ENCODE data around the gene ZSWIM4.
"Not testable (repeated sequence)": the region's sequence is repeated elsewhere in the genome, so short reads cannot be mapped to it uniquely, and the experiment has no call there.

Gene ZSWIM4

DNA sequence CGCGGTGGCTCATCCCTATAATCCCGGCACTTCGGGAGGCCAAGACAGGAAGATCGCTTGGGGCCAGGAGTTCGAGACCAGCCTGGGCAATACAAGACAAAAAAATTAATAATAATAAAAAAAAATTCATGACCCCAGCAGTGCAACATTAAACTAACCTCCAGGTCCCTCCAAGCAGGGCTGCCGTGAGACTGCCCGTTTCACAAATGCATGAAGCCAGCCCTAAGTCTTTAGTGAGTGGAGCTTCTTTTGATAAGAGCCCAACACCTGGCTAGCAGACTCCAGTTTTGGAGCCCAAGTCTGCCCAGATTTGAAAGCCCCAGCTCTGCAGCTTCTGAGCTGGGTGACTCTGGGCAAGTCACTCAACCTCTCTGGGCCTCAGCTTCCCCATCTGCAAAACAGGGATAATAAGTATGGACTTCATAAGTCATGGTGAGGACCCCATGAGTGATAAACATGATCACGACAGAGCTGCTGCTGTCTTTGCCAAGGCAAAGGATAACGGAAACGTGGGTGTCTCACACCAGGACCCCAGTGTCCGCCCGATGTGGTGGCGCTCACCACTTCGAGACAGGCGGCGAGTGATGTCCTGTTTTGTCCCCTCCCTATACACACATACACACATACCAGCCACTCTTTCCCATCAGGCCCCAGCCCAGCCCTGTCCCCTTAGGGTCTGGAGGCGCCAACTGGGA lies 43.3 kb downstream of the ZSWIM4 start:
- DNase-seq = no peak

DNA sequence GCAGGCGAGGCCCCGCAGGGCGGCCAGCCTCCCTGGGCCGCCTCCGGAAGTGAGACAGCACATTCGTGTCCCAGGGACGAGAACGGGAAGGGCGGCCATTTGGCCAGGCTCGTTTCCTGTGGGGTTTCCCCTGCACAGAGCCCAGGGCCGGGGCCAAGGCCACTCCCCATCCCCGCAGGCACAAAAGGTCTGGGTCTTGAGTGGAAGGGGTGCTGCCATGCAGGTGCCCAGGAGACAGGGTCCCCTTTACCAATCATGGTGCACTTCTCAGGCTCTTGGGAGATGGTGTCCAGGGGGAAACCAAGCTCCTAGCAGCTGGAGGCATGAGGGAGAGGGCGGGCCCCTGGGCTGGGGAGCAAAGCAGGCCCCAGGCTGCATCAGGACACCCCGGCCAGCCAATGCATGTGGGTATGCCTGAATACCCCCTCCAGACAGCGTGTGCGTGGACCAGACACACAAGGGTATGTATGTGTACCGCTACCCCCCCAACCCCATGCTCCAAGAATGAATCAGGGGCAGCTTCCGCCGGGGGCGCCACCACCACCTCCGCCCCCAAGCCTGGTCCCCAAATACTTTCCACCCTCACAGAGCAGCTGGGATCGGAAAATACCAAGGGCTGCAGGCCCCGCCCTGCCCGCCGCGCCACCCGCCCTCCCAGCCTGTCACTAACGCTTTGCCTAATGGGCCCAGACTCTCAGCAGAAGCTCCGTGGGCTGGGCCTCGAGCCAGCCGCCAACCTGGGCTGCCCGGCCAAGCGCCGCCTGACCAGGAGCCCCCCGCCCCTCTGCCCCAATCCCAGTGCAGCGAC lies 44.1 kb downstream of the ZSWIM4 start:
- peak; percentile 90 for DNase-seq

DNA sequence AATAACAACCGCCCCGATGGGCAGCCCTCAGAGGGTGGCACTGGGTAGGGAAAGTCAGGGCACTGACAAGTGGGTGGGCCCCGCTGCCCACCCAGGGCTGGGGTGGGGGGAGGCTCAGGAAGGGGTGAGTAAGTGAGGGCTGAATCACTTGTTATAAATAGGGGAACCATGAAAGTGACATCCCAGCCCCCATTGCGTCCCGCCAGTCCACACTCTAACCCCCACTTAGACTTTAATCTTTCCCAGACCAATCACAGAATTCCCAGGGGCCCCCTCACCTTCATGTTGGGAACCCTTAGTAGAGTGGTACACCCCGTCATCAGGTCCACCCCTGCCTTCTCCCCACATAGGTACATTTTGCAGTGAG lies 44.7 kb downstream of the ZSWIM4 start:
- no peak for DNase-seq

DNA sequence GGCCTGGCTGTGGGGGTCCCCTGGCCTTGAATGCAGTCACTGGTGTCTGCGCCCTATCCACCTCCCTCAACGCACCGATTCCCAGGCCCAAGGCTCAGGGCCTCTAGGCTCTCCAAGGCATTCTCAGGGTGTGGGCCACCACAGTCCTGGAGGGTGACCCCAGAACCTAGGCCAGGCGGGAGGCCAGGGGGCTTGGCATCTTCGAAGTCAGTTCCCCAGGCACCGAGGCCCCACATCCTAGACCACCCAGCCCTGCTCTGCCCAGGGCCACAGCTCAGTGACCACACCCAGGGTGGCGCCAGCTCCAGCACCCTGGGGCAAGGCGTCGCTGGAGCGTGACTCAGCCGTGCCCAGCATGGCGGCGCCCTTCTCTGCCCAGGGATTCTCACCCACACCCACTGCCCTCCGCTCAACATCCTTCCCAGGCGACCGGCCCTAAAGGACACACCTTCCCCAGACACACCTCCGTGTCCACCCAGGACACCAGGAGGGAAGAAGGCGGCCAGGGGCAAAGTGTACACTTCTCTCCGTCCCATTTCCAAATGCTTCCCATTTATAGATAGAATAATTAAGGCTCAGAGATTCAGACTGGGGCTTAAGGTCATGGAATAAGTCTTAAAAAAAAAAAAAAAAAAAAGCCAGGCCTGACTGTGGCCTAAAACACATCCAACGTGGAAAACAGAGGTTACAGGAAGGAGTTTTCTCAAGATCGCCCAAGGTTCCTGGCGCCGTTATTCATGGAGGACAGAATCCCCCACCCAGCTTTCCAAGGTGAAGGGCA lies 45.3 kb downstream of the ZSWIM4 start:
- DNase-seq = peak; percentile 79

DNA sequence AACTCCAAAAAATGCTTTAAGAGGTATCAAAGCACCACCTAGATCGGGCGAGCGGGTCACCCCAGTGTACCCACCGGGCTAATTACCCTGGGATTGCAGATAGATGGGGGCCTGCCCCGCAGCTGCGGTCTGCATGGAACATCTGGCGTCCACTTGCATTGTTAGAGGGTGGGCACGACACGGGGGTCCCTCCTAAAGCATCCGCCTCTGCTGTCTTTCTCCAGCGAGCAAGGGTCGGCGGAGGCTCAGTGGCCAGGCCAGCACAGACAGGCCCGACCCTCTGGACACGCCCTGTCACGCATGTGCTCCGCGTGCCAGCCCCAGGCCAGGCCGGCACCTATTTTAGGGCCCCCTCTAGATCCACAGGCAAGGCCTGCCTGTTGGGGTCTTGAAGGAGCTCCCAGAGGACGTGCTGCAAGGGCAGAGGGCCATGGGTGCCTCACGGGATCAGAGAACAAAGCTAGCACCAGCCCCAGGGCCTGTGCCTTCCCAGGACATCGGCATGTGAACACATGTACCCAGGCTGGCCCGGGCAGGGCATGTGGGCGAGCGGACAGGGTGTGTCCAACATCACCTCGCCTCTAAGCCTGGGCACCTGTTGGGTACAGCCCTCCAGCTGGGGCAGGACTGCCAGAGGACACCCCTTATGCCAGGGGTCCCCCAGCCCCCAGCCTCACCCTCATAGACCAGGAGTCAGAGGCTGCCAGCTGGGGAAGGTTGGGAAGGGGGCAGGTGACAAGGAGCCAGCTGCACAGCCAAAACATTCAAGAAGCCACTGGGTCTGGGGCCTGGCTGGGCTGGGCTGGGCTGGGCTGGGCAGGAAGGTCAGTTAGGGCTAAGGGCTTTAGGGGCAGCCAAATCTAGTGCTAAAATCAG lies 46.1 kb downstream of the ZSWIM4 start:
- DNase-seq = peak; percentile 75

DNA sequence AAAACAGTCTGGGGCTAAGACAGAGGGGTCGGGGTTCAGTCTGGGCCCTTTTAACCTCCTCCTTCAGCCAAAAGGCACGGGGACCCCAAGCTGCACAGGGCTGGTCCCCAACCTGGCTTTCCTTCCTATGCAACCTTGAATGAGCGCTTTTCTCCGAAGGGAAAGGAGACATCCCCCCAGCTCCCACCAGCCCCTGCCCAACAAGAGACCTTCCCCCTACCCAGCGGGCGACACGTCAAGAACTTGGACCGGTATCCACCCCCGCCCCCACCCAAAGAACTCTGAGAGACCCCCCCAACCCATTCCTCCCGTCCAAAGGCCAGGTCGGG lies 46.7 kb downstream of the ZSWIM4 start:
- peak; percentile 70 for DNase-seq

DNA sequence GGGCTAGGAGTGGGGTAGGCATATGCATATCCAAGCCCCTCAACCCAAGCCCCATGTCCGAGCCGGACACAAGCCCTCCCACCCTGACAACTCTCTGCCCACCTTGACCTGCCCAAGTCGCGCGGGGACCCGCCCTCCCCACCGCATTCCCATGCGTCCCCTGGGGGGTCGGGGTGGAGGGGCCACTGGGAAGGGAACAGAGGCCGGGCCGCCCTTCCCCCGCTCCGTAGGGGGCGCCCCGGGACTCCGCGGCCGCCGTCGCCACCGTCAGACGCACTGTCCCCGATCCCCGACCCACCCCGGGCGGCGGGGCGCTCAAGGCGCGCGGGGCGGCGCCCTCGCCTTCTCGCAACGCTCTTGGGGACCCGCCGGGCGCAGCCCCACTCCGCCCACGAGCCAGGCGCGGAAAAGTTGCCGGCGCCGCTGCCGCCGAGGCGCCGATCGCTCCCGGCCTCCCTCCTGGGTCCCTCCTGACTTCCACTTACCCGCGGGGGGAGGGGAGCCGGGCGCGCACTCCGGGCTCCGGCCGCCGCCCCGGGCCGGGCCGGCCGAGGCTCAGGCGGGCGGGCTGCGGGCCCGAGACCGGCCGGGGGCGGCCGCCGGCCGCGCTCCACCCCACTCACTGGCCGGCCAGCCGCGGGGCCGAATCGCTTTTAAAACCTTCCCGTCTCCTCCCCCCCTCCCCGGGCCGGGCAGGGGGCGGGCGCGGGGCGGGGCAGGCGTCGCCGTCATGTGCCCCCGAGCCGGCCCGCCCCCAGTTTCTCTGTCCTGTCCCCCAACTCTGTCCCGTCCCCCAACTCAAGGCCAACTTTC lies 47.3 kb downstream of the ZSWIM4 start:
- DNase-seq = peak; percentile 92

DNA sequence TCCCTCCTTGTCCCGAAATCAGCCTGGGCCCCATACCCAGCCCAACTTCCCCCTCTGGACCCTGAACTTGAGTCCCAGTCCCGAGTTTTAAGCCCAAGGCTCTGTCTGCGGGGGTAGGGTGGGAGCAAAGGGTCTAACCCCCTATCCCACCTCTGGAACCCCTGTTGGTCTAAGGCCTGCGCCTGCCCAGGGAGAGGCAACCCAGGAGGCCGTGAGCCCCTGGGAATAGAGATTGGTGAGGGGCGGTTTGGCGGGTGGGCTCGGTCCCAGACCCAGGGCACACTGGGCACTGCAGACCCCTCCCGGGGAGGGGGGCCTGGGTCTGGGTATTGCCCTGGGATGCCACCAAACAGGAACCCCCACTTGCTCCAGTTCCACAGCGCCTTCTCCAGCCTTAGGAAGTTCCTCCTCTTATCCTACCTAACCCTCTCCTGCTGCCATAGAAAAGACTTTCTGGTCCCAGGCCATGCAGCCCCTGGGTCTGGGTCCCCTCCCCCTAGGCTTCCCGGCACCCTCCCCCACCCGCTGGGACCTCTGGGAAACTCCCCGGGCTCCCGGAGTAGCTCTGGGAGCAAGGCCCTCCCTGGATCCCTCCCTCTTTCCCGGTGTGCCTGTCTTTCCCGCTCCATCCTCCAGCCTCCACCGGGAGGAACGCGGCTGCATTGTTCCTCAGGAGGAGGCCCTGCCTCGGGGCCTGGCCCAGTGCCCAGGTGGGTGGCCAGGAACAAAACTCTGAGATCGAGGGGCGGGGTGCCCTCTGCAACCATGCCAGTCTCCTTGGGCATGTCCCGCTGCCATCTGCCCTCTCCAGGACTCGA lies 48.1 kb downstream of the ZSWIM4 start:
- DNase-seq = no peak

DNA sequence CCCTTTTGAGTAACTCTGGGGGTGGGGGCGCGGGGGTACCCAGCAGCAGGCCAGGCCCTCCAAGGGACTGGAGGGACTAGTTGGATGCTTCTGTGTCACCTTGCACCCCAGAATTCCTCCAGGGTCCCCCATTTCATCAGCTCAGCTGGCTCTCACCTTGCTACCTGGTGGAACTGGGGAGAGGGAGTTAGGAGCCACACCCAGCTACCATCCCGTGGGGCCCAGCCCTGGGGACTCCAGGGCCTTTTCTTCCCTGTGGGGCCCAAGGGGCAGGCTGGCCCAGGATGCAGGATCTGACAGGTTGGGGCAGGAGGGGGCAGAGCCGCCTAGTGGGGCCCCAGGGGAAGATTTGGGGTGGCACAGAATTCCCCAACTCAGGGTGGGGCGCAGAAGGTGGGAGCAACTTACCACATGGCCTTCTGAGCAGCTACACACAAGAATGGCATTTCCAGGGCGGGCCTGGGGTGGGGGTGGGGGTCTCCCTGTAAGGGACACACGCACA lies 48.9 kb downstream of the ZSWIM4 start:
- DNase-seq = peak; percentile 58

DNA sequence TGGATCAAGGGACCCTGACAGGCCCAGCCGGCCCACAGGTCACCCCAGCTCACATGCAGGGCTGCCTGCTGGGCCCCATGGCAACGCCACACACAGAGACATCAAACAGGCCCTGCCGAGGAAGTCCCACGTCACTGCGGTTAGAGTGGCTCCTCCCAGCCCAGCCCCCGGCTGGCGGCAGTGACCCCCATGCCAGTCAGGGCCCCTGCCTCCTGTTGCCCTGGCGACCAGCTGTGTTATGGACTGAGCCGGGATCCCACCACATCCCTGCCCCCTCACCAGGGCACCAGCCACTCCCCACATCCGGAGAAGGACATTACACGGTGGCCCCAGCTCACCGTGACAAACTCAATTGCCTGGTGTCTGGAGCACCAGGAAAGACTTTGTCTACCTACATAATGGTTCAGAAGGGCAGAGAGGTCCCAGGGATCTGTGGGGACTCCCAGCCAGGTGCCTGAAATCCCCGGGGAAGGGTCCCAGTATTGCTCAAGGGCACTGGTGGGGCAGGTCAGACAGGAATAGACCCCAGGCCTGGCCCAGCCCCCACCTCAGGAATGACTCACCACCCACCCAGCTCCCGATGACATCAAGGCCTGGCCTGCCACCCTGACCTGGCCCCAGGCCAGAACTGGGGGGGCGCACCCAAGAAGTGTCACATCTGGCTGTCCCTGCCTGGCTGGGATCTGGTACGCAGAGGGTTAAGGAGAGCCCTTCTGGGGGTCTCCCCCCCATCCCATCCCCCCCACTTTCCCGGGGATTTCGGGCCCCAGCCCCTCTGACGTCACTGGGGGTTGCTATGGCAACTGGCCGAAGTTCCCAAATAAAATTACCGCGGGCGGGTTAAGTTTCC lies 51.5 kb downstream of the ZSWIM4 start:
- DNase-seq = peak; percentile 100

DNA sequence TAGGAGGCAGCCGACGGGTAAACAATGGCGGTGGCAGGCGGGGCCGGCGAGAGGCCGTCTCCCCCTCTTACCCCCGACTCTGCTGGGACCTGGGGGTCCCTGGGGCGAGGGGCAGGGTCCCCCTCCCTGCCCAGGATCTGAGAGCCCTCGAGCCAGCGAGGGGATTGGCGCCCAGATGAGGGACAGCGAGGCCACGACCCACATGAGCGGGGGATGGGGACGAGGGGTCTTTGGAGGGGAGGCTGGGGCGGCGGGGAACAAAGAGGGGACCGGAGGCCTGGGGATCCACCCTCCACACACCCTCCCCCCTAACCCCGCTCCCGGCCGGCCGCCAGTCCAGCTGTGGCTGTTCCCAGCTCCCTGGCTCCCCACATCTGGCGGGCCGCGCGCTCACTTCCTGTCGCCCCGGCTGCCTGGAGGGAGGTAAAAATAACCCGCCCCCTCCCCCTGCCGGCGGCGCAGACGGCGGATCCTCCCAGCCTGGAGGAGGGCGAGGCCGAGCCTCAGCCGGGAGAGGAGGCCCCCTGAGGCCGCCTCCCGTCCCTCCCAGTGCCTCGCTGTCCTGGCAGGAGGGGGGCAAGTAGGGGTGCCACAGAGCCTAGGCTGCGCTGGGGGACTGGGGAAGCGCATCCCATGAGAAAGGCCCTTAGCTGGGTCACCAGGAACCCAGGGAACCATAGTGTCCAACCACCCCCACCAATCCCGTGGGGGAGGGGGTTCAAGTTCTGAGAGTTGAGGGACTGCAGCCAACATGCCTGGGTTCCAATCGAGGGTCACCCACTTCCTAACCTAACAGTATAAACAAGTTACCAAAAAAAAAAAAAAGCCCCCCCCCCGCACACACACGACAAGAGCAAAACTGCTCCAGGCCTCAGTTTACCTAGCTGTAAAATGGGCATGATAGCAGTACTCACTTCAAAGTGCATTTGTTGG lies 52.4 kb downstream of the ZSWIM4 start:
- DNase-seq = peak; percentile 91

DNA sequence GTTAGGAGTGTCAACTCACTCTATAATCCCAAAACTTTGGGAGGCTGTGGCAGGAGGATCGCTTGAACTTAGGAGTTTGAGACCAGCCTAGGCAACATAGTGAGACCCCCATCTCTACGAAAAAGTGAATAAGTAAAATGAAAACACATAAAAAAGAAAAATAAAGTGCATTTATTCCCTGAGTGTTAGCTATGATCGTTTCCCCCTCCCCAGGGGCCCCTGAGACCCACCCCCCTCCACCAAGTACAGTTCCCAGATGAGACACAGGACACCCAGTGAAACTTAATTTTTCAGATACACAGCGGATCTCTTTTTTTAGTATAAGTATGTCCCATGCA lies 53.1 kb downstream of the ZSWIM4 start:
- no peak for DNase-seq

DNA sequence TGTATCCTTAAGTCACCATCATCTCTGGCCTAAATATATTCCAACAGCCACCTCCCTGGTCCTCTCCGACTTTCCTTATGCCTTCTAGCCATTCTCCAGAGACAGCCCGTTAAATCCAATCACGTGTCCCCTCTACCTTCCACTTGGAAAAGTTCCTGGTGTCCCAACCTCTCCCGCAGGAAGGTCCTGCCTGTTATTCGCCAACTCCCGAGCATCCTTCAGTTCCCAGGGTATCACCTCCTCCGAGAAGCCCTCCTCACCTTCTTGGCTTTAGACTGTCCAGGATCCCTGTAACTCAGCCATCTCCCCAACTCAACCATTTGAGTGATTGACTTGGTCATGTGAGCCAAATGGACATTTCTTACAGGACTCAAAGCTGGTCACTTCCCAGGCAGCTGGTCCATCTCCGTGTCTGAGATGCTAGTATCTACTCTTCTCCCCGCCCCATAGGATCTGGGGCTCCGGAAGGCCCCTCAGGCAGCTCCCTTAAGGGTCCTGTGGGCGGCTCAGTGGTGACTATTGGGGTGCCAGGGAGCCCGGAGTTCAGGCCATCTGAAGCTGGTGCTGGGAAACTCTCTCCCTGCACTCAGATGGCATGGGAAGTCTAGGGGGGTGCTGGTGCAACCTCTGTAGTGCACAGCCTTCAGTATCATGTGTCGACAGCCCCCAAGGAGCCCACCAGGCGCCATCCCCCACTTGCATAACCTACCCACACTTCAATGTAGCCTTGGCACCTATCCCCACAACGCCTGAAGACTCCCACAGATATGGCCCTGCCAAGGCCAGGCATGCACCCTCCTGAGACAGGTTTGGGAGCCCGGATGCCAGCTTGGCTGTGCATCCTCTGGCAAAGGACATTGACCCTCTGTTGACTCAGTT lies 53.8 kb downstream of the ZSWIM4 start:
- DNase-seq = no peak

DNA sequence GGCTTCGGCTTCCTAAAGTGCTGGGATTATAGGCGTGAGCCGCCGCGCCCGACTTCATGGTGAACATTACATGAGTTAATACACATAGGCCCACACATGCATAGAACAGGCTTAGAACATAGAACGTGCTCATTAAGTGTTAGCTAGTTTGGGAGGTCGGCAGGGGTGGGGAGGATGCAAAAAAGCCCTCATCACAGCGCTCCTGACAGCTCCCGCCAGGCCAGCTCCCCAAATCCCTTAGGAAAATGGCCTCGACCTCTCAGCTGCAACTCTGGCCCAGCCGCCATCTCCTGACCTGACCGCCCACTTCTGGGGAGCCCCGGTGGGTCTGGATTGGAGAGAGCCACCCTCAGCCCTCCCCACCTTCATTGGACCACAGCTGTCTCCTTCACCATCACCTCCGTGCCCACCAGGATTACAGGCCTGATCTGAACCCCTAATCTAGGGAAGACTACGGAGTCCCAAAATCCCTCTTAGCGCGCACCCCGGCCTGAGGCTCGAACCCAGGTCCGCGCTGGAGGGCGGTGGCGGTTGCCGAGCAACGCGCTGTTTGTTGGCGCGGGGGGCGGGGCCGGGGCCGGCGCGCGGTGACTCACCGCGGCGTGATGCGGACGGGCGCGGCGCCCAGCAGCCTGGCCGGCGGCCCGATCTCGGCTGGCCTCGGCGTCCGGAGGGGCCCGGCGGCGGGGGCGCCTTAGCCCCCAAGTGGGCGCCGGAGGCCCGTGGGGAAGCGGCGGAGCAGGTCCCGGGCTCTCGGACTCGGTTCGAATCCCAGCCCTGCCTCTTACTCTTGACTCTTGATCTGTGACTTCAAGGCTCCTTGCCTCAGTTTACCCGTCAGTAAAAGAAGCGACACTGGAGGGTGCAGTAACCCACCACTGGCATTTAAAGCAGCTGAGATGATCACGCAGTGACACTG lies 55.0 kb downstream of the ZSWIM4 start:
- peak; percentile 83 for DNase-seq

DNA sequence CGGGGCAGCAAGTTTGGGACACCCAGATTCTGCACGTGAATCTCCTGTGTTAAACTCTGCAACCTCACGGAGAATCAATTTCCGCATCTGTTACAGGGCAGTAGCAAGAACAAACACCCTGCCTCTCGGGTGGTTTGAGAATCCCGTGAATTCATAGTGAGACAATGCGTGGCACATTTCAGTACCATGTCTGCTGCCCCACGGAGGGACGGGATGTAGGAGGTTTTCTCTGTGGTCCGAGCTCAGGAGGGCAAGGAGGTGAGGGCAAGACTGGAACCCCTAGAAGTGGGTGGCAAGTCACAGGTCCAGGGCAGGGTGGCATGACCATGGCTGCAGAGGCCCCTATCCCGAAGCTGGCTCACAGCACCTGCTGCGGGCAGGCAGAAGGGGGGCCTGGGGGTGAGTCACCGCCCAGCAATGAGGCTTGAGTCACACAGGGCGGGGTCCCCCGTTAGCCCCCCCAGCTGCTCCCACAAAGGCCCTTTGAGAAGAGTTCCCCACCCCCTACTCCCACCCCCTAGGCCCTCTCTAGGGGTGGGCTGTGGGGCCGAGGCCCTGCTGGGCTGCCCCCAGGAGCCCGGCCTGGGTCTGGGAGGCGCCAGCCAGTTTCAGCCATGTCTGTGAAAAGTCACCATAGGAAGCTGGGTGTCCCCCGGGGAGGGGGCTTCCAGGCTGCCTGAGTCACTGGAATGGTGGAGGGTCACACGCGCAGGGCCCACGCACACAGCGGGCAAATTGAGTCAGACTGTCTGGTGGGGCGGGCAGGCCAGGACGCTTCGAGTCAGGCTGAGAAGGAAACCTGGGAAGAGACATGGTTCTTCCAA lies 55.9 kb downstream of the ZSWIM4 start:
- DNase-seq = peak; percentile 70

DNA sequence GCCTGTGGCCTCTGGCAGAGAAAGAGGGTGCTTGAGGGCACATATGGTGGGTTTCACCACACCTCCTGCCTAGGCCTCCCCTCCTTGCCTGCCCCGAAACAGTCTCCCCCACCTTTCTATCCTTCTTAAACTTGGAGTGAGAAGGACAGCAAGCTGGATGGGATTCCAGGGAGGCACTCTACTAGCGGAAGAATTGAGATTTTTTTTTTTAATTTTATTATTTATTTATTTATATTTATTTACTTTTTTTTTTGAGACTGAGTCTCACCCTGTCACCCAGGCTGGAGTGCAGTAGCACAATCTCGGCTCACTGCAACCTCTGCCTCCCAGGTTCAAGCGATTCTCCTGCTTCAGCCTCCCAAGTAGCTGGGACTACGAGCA lies 56.5 kb downstream of the ZSWIM4 start:
- DNase-seq = not testable (repeated sequence)

Measured in CD4-positive, alpha-beta T cell treated with Interleukin-10 for 1 hour (primary cell).